T-cell (primary cell): Measurements from ENCODE around the gene ALPL. TPM values are rescaled to one million over a fixed set of nuclear protein-coding genes. Genes with fewer than 3 reads are reported as not detected.

Source experiments
- ATAC-seq, 4 experiments: fragments of 200-7000 bp in 3 of 4; fragments of 150-1000 bp in 1 of 4; cut with Tn5 transposase; replicated peaks in 1 of 4; 1 replicate in 3 of 4; 2 replicates in 1 of 4; pipeline ENCODE4 v1.10.0; 2021; ENCODE audit warnings: moderate library complexity in 3 of 4, mild to moderate bottlenecking in 2 of 4, moderate number of reproducible peaks in 1 of 4
- CTCF ChIA-PET, 2 donors: fragments of 300-600 bp; sonication (Branson Sonifier 250); formaldehyde crosslinking; loops; one replicate each; lab custom pipeline; 2022; ENCODE audit warnings: antibody characterized with exemption in 2 of 2; lab: Charles Lee
- POLR2A ChIA-PET, 2 donors: fragments of 300-600 bp; sonication (Branson Sonifier 250); formaldehyde crosslinking; loops; one replicate each; lab custom pipeline; 2022; ENCODE audit warnings: antibody characterized with exemption in 2 of 2; lab: Charles Lee
- DNase-seq, 35 experiments: peaks; one replicate each; pipeline versions ENCODE4 v3.0.0 to v3.0.0-alpha.2; 2013 to 2023
- H3K27ac ChIP-seq: one replicate; pipeline ENCODE4 v1.5.1; 2013; ENCODE audit warnings: low read length
- H3K27me3 ChIP-seq, 2 experiments: replicated peaks in 1 of 2; 1 replicate in 1 of 2; 2 replicates in 1 of 2; pipeline versions ENCODE4 v1.6.1 to v1.7.0; 2013; ENCODE audit warnings: low read length in 1 of 2, mixed read lengths in 1 of 2; ENCODE audit not compliant: control insufficient read depth in 2 of 2, insufficient read depth in 2 of 2; ENCODE audit errors: extremely low read depth in 1 of 2
- H3K36me3 ChIP-seq, 2 donors: 1 replicate in 1 of 2; 2 replicates in 1 of 2; pipeline versions ENCODE4 v1.6.1 to v1.7.0; 2013; ENCODE audit warnings: low read length in 1 of 2; ENCODE audit not compliant: control insufficient read depth in 2 of 2, insufficient read depth in 1 of 2; ENCODE audit errors: extremely low read depth in 1 of 2
- H3K4me1 ChIP-seq, 2 experiments: 1 replicate in 1 of 2; 2 replicates in 1 of 2; pipeline versions ENCODE4 v1.6.1 to v1.7.0; 2013; ENCODE audit warnings: low read length in 2 of 2, mixed read lengths in 1 of 2; ENCODE audit not compliant: insufficient read depth in 2 of 2, control insufficient read depth in 1 of 2; ENCODE audit errors: extremely low read depth in 1 of 2
- H3K4me3 ChIP-seq, 2 donors: 1 replicate in 1 of 2; 2 replicates in 1 of 2; pipeline versions ENCODE4 v1.5.1 to v1.7.0; 2013; ENCODE audit warnings: mild to moderate bottlenecking in 2 of 2, low read length in 1 of 2, moderate library complexity in 1 of 2; ENCODE audit not compliant: control insufficient read depth in 1 of 2; ENCODE audit errors: extremely low read depth in 1 of 2
- H3K9me3 ChIP-seq: 2 replicates; pipeline ENCODE4 v1.7.0; 2013
- H3K27ac Mint-ChIP-seq, 2 donors: one replicate each; pipeline ENCODE4 v1.8.0; 2020 to 2021; ENCODE audit warnings: mild to moderate bottlenecking in 2 of 2, mixed read lengths in 2 of 2
- H3K27me3 Mint-ChIP-seq, 2 donors: one replicate each; pipeline ENCODE4 v1.8.0; 2021 to 2022; ENCODE audit warnings: mixed read lengths in 2 of 2
- H3K36me3 Mint-ChIP-seq: one replicate; pipeline ENCODE4 v1.8.0; 2021; ENCODE audit warnings: mixed read lengths
- H3K4me1 Mint-ChIP-seq, 3 donors: one replicate each; pipeline ENCODE4 v1.8.0; 2020 to 2022; ENCODE audit warnings: mixed read lengths in 3 of 3, mild to moderate bottlenecking in 1 of 3
- H3K4me3 Mint-ChIP-seq, 3 donors: one replicate each; pipeline ENCODE4 v1.8.0; 2020 to 2022; ENCODE audit warnings: mild to moderate bottlenecking in 3 of 3, mixed read lengths in 3 of 3, moderate library complexity in 3 of 3
- H3K9me3 Mint-ChIP-seq, 3 donors: one replicate each; pipeline ENCODE4 v1.8.0; 2020 to 2022; ENCODE audit warnings: mixed read lengths in 3 of 3
- WGBS: methylation state at CpG from one replicate; pipeline ENCODE4 v1.1.5; 2013; ENCODE audit warnings: missing lambda C conversion rate; ENCODE audit not compliant: insufficient coverage; 5-methylcytosine and 5-hydroxymethylcytosine counted together
- total RNA-seq, 35 experiments: library from RNA in 6 of 35; stranded (reverse) in 6 of 35; fragments of 120-200 nt in 1 of 35; gene quantifications; one replicate each; pipeline versions ENCODE4 v1.2.1 to v1.2.4 and lab custom pipeline; 2013 to 2026

Gene ALPL
- total RNA-seq, 5 donors from 2014 or later (not counting 1 experiment from before 2014, with no cell fraction given): 0.20 to 0.44 (median 0.41) TPM; not detected in 2

- Histone ChIP-seq H3K9me3 (no peaks in the 10 kb centered on the region), H3K4me1 (peaks cover 0 to 3% of the 10 kb centered on the region in 2 experiments), H3K27ac (no peak overlapping the region), H3K27me3 (peaks cover 0 to 31% of the 10 kb centered on the region in 2 experiments), H3K4me3 (no peak overlapping the region), H3K36me3 (no peaks in the 10 kb centered on the region)
- Mint-ChIP-seq H3K27ac (no peak overlapping the region), H3K36me3 (no peaks in the 10 kb centered on the region), H3K4me1 (no peaks in the 10 kb centered on the region), H3K9me3 (no peaks in the 10 kb centered on the region), H3K27me3 (peaks cover 2 to 12% of the 10 kb centered on the region in 2 donors), H3K4me3 (no peak overlapping the region)
- DNase-seq (no peak), ATAC-seq (no peak)
- 73% methylated on average over 4 of the region's 4 CpGs for WGBS
- CTCF ChIA-PET: no interaction called here
- POLR2A ChIA-PET: interaction anchor here in 1 of 2 donors (0.5 kb wide), 1 partner anchor 348 kb away, joined by 7 read pairs; no protein-coding TSS in a partner anchor
These were observed 61.7 kb downstream of the ALPL start for GRCh38 chr1:21570885-21571284.

GRCh38 chr1:21572221-21572620 is 63.0 kb downstream of the ALPL start:
- Histone ChIP-seq H3K4me3 (no peak overlapping the region), H3K27me3 (peaks cover 0 to 36% of the 10 kb centered on the region in 2 experiments), H3K9me3 (no peaks in the 10 kb centered on the region), H3K27ac (no peak overlapping the region), H3K4me1 (peaks cover 0 to 3% of the 10 kb centered on the region in 2 experiments), H3K36me3 (no peaks in the 10 kb centered on the region)
- Mint-ChIP-seq H3K36me3 (no peaks in the 10 kb centered on the region), H3K27me3 (peaks cover 7 to 12% of the 10 kb centered on the region in 2 donors), H3K4me1 (no peaks in the 10 kb centered on the region), H3K4me3 (no peak overlapping the region), H3K9me3 (no peaks in the 10 kb centered on the region), H3K27ac (no peak overlapping the region)
- ChIA-PET CTCF (no interaction called here), POLR2A (no interaction called here)
- 93% methylated on average over 4 of the region's 6 CpGs for WGBS
- DNase-seq (no peak), ATAC-seq (no peak)

- Mint-ChIP-seq H3K4me1 (no peaks in the 10 kb centered on the region), H3K27ac (no peak overlapping the region), H3K9me3 (no peaks in the 10 kb centered on the region), H3K36me3 (no peaks in the 10 kb centered on the region), H3K4me3 (no peak overlapping the region), H3K27me3 (peaks cover 7 to 12% of the 10 kb centered on the region in 2 donors)
- Histone ChIP-seq H3K27me3 (peaks cover 0 to 36% of the 10 kb centered on the region in 2 experiments), H3K4me1 (peaks cover 0 to 3% of the 10 kb centered on the region in 2 experiments), H3K4me3 (no peak overlapping the region), H3K27ac (no peak overlapping the region), H3K36me3 (no peaks in the 10 kb centered on the region), H3K9me3 (no peaks in the 10 kb centered on the region)
- WGBS: 86% methylated on average over 8 of the region's 13 CpGs
- ChIA-PET POLR2A (no interaction called here), CTCF (no interaction called here)
- ATAC-seq (no peak), DNase-seq (no peak)
These were observed 63.6 kb downstream of the ALPL start for GRCh38 chr1:21572735-21573277.

- POLR2A ChIA-PET: no interaction called here
- CTCF ChIA-PET: no interaction called here
These were observed 64.3 kb downstream of the ALPL start for GRCh38 chr1:21573475-21573874.

GRCh38 chr1:21573971-21574465 is 64.8 kb downstream of the ALPL start:
- POLR2A ChIA-PET: no interaction called here
- WGBS: 11% methylated on average over 7 of the region's 11 CpGs
- CTCF ChIA-PET: no interaction called here

More at GRCh38 chr1:21573475-21573874, 64.3 kb downstream of the ALPL start:
- Histone ChIP-seq H3K36me3 (no peaks in the 10 kb centered on the region), H3K9me3 (no peaks in the 10 kb centered on the region), H3K4me1 (peaks cover 0 to 3% of the 10 kb centered on the region in 2 experiments), H3K27me3 (peaks cover 0 to 36% of the 10 kb centered on the region in 2 experiments), H3K27ac (no peak overlapping the region), H3K4me3 (no peak overlapping the region)
- H3K4me3 Mint-ChIP-seq: no peak overlapping the region
- no peaks in the 10 kb centered on the region for H3K4me1 Mint-ChIP-seq
- H3K36me3 Mint-ChIP-seq: no peaks in the 10 kb centered on the region
- no peaks in the 10 kb centered on the region for H3K9me3 Mint-ChIP-seq
- ATAC-seq: no peak
- peaks cover 7 to 12% of the 10 kb centered on the region in 2 donors for H3K27me3 Mint-ChIP-seq
- H3K27ac Mint-ChIP-seq: no peak overlapping the region
- WGBS: 61% methylated on average over 7 of the region's 11 CpGs
- no peak for DNase-seq

GRCh38 chr1:21574466-21575151 is 65.4 kb downstream of the ALPL start:
- Histone ChIP-seq H3K4me1 (peaks cover 0 to 3% of the 10 kb centered on the region in 2 experiments), H3K4me3 (no peak overlapping the region), H3K27ac (no peak overlapping the region), H3K36me3 (no peaks in the 10 kb centered on the region), H3K9me3 (no peaks in the 10 kb centered on the region), H3K27me3 (peaks cover 0 to 36% of the 10 kb centered on the region in 2 experiments)
- CTCF ChIA-PET: no interaction called here
- H3K4me3 Mint-ChIP-seq: no peak overlapping the region
- no peaks in the 10 kb centered on the region for H3K9me3 Mint-ChIP-seq
- no peaks in the 10 kb centered on the region for H3K4me1 Mint-ChIP-seq
- ATAC-seq: no peak
- POLR2A ChIA-PET: no interaction called here
- peaks cover 7 to 12% of the 10 kb centered on the region in 2 donors for H3K27me3 Mint-ChIP-seq
- WGBS: 49% methylated on average over 30 of the region's 31 CpGs
- no peak overlapping the region for H3K27ac Mint-ChIP-seq
- no peak for DNase-seq
- H3K36me3 Mint-ChIP-seq: no peaks in the 10 kb centered on the region

More at GRCh38 chr1:21573971-21574465, 64.8 kb downstream of the ALPL start:
- H3K27ac Mint-ChIP-seq: no peak overlapping the region
- DNase-seq (peak in 3 of 35 experiments; percentile 2 to 17 (median 13)), ATAC-seq (no peak)
- no peaks in the 10 kb centered on the region for H3K9me3 Mint-ChIP-seq
- Histone ChIP-seq H3K27ac (no peak overlapping the region), H3K9me3 (no peaks in the 10 kb centered on the region), H3K36me3 (no peaks in the 10 kb centered on the region), H3K27me3 (peaks cover 0 to 36% of the 10 kb centered on the region in 2 experiments), H3K4me3 (no peak overlapping the region), H3K4me1 (peaks cover 0 to 3% of the 10 kb centered on the region in 2 experiments)
- H3K36me3 Mint-ChIP-seq: no peaks in the 10 kb centered on the region
- no peak overlapping the region for H3K4me3 Mint-ChIP-seq
- H3K4me1 Mint-ChIP-seq: no peaks in the 10 kb centered on the region
- peaks cover 7 to 12% of the 10 kb centered on the region in 2 donors for H3K27me3 Mint-ChIP-seq
